Tongue (tissue), 2 donors: ENCODE measurements around the gene LRBA. TPM values are rescaled to one million over a fixed set of nuclear protein-coding genes. Genes with fewer than 3 reads are reported as not detected.
"Not testable (repeated sequence)": the region's sequence is repeated elsewhere in the genome, so short reads cannot be mapped to it uniquely, and the experiment has no call there.

Source experiments
- DNase-seq: peaks from one replicate; pipeline ENCODE4 v3.0.0-alpha.2; 2015
- total RNA-seq: library from RNA; depleted of rRNA; stranded (reverse); fragments of >200 nt; gene quantifications from one replicate; pipeline ENCODE4 v1.2.3, GENCODE V29; 2014

The LRBA gene
- total RNA-seq, 1 donor from 2014 or later, result 73.0 TPM

- DNase-seq, result peak; percentile 96
Observed at GRCh38 chr4:151015459-151016347, 619 bp upstream of the LRBA start.

GRCh38 chr4:151013944-151014343 lies 1.1 kb downstream of the LRBA start:
- DNase-seq, result peak; percentile 7

- DNase-seq, result no peak
Observed at GRCh38 chr4:151013491-151013890, 1.6 kb downstream of the LRBA start.

- no peak for DNase-seq
Observed at GRCh38 chr4:151012820-151013219, 2.3 kb downstream of the LRBA start.

- no peak for DNase-seq
Observed at GRCh38 chr4:151012376-151012775, 2.7 kb downstream of the LRBA start.

GRCh38 chr4:151004222-151004621 lies 10.9 kb downstream of the LRBA start:
- DNase-seq, result no peak

GRCh38 chr4:151000747-151001429 lies 14.2 kb downstream of the LRBA start:
- DNase-seq, result no peak

GRCh38 chr4:150999086-150999485 lies 16.0 kb downstream of the LRBA start:
- no peak for DNase-seq

- DNase-seq, result no peak
Observed at GRCh38 chr4:150997141-150997540, 17.9 kb downstream of the LRBA start.

GRCh38 chr4:150994721-150995120 lies 20.4 kb downstream of the LRBA start:
- no peak for DNase-seq

GRCh38 chr4:150993577-150993976 lies 21.5 kb downstream of the LRBA start:
- not testable (repeated sequence) for DNase-seq

GRCh38 chr4:150990993-150991392 lies 24.1 kb downstream of the LRBA start:
- DNase-seq, result no peak

GRCh38 chr4:150990250-150990649 lies 24.8 kb downstream of the LRBA start:
- no peak for DNase-seq

- no peak for DNase-seq
Observed at GRCh38 chr4:150988238-150988637, 26.8 kb downstream of the LRBA start.

- DNase-seq, result no peak
Observed at GRCh38 chr4:150987204-150987603, 27.9 kb downstream of the LRBA start.

GRCh38 chr4:150986085-150986484 lies 29.0 kb downstream of the LRBA start:
- DNase-seq, result no peak

GRCh38 chr4:150983851-150984250 lies 31.2 kb downstream of the LRBA start:
- no peak for DNase-seq

- DNase-seq, result no peak
Observed at GRCh38 chr4:150982557-150983233, 32.4 kb downstream of the LRBA start.

- DNase-seq, result no peak
Observed at GRCh38 chr4:150978738-150979575, 36.1 kb downstream of the LRBA start.

GRCh38 chr4:150976478-150977118 lies 38.5 kb downstream of the LRBA start:
- no peak for DNase-seq

- DNase-seq, result no peak
Observed at GRCh38 chr4:150974750-150975149, 40.3 kb downstream of the LRBA start.

- DNase-seq, result no peak
Observed at GRCh38 chr4:150974252-150974640, 40.8 kb downstream of the LRBA start.
